NCI-H1092 (cell line): ENCODE data around the gene UGCG.
A peak's percentile ranks its signal among the peaks of the same experiment; 100 is the strongest.
"Not testable (repeated sequence)": the region's sequence is repeated elsewhere in the genome, so short reads cannot be mapped to it uniquely, and the experiment has no call there.

ENCODE experiments used
- DNase-seq: peaks from one replicate; lab custom pipeline; 2025; lab: John Stamatoyannopoulos, UW

UGCG gene

GRCh38 chr9:111895996-111896941, at the start of gene UGCG:
UGCG (plus strand) TSS chr9:111896814; CDS start chr9:111897216, 402 bp downstream.
- DNase-seq: peak; percentile 82

GRCh38 chr9:111851553-111851952, 45.1 kb upstream of the UGCG start:
- DNase-seq: no peak

- DNase-seq: no peak
These were observed 44.3 kb upstream of the UGCG start for GRCh38 chr9:111852291-111852690.

GRCh38 chr9:111853450-111853827, 43.2 kb upstream of the UGCG start:
- no peak for DNase-seq

- DNase-seq: no peak
These were observed 41.8 kb upstream of the UGCG start for GRCh38 chr9:111854799-111855198.

- DNase-seq: no peak
These were observed 38.9 kb upstream of the UGCG start for GRCh38 chr9:111857555-111858211.

GRCh38 chr9:111860443-111860842, 36.2 kb upstream of the UGCG start:
- no peak for DNase-seq

- DNase-seq: no peak
These were observed 33.0 kb upstream of the UGCG start for GRCh38 chr9:111863636-111864035.

GRCh38 chr9:111866976-111867375, 29.6 kb upstream of the UGCG start:
- no peak for DNase-seq

- no peak for DNase-seq
These were observed 28.1 kb upstream of the UGCG start for GRCh38 chr9:111868475-111868874.

- DNase-seq: no peak
These were observed 25.7 kb upstream of the UGCG start for GRCh38 chr9:111870774-111871498.

GRCh38 chr9:111871499-111871855, 25.1 kb upstream of the UGCG start:
- no peak for DNase-seq

- no peak for DNase-seq
These were observed 23.7 kb upstream of the UGCG start for GRCh38 chr9:111872886-111873285.

GRCh38 chr9:111873901-111874300, 22.7 kb upstream of the UGCG start:
- DNase-seq: no peak

GRCh38 chr9:111874500-111874899, 22.1 kb upstream of the UGCG start:
- DNase-seq: no peak

- not testable (repeated sequence) for DNase-seq
These were observed 21.3 kb upstream of the UGCG start for GRCh38 chr9:111875291-111875690.

- DNase-seq: not testable (repeated sequence)
These were observed 20.9 kb upstream of the UGCG start for GRCh38 chr9:111875691-111876090.

- DNase-seq: no peak
These were observed 20.4 kb upstream of the UGCG start for GRCh38 chr9:111876179-111876578.

GRCh38 chr9:111877420-111877819, 19.2 kb upstream of the UGCG start:
- DNase-seq: no peak

GRCh38 chr9:111878946-111879345, 17.7 kb upstream of the UGCG start:
- no peak for DNase-seq

GRCh38 chr9:111886983-111887718, 9.5 kb upstream of the UGCG start:
- no peak for DNase-seq

GRCh38 chr9:111890334-111890733, 6.3 kb upstream of the UGCG start:
- DNase-seq: no peak
